Prostate gland (tissue), 2 donors: ENCODE measurements around the gene AKT2.
"Not testable (repeated sequence)": the region's sequence is repeated elsewhere in the genome, so short reads cannot be mapped to it uniquely, and the experiment has no call there.

Source experiments
- POLR2A ChIP-seq: fragments of 450-650 bp; IDR thresholded peaks from one replicate; pipeline ENCODE4 v1.6.1; 2016; ENCODE audit warnings: antibody characterized with exemption, mild to moderate bottlenecking
- TF ChIP-seq, protein P1 (sequence below), 4 experiments: fragments of 200-600 bp in 2 of 4; fragments of 450-650 bp in 2 of 4; sonication (generic) in 2 of 4; IDR thresholded peaks; 1 replicate in 3 of 4; 2 replicates in 1 of 4; pipeline ENCODE4 v1.5.1; 2016 to 2019; ENCODE audit warnings: antibody characterized with exemption in 4 of 4, mild to moderate bottlenecking in 2 of 4, moderate library complexity in 2 of 4

DNA sequence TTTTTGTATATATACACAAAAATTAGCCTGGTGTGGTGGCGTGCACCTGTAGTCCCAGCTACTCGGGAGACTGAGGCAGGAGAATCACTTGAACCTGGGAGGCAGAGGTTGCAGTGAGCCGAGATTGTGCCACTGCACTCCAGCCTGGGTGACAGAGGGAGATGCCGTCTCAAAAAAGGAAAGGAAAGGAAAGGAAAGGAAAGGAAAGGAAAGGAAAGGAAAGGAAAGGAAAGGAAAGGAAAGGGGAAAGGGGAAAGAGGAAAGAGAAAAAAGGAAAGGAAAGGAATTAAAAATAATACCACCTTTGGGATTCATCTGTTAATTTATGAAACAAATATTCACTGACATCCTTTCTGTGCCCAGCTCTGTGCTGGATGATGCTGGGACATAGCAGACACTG is 66.1 kb downstream of the AKT2 start:
- TF ChIP-seq, protein P1, sequence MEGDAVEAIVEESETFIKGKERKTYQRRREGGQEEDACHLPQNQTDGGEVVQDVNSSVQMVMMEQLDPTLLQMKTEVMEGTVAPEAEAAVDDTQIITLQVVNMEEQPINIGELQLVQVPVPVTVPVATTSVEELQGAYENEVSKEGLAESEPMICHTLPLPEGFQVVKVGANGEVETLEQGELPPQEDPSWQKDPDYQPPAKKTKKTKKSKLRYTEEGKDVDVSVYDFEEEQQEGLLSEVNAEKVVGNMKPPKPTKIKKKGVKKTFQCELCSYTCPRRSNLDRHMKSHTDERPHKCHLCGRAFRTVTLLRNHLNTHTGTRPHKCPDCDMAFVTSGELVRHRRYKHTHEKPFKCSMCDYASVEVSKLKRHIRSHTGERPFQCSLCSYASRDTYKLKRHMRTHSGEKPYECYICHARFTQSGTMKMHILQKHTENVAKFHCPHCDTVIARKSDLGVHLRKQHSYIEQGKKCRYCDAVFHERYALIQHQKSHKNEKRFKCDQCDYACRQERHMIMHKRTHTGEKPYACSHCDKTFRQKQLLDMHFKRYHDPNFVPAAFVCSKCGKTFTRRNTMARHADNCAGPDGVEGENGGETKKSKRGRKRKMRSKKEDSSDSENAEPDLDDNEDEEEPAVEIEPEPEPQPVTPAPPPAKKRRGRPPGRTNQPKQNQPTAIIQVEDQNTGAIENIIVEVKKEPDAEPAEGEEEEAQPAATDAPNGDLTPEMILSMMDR (IDR thresholded peaks at IDR 0.05), result not testable (repeated sequence)
- not testable (repeated sequence) for TF ChIP-seq POLR2A
